COLO829 (cell line): ENCODE measurements around the gene LSAMP.

ENCODE experiments used
- DNase-seq: peaks from one replicate; pipeline ENCODE4 v3.0.0; 2012; ENCODE audit warnings: low spot score

LSAMP gene

DNA sequence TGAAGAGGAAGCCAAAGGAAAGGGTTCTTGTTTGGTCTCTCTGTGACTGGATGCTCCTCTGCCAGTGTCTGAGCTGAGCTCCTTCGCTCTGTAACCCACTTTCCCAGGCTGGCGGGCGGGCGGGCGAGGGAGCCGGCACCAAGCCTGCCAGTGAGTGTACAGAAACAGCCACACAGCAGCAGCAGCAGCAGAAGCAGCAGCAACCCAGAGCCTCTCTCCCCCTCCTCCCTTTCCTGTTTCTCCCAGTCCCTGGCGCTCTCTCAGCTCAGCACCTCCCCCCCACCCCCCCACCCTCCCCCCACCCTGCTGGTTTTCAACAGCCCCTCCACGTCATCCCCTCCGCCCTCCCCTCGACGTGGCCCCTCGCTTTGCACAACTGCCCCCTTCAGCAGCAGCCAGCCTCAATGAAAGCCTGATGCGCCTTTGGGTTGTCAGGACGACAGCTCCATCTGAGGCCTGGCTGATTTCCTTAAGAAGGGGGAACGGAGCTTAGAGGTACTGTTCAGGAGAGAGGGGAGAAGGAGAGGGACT, at the start of gene LSAMP:
Gene LSAMP, minus strand, starts transcription at position 177 of the 531 bp plus-strand sequence.
- DNase-seq = no peak

DNA sequence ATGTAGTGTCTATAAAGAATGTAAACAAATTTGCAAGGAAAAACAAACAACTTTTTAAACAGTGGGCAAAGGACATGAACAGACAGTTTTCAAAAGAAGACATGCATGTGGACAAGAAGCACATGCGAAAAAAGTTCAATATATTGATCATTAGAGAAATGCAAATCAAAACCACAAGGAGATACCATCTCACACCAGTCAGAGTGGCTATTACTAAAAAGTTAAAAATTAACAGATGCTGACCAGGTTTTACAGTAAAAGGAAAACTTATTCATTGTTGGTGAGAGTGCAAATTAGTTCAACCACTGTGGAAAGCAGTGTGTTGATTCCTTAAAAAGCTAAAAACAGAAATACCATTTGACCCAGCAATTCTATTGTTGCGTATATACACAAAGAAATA, 47.1 kb upstream of the LSAMP start:
- no peak for DNase-seq

DNA sequence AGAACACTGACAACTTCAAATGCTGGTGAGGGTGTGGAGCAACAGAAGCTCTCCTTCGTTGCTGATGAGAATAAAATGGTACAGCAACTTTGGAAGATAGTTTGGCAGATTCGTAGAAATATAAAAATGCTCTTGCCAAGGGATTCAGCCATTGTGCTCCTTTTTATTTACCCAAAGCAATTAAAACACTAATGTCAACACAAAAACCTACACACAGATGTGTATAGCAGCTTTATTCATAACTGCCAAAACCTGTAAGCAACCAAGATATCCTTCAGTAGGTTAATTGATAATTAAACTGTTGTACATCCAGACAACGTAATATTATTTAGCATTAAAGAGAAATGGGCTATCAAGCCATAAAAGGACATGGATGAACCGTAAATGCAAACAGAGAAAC, 37.8 kb upstream of the LSAMP start:
- no peak for DNase-seq

DNA sequence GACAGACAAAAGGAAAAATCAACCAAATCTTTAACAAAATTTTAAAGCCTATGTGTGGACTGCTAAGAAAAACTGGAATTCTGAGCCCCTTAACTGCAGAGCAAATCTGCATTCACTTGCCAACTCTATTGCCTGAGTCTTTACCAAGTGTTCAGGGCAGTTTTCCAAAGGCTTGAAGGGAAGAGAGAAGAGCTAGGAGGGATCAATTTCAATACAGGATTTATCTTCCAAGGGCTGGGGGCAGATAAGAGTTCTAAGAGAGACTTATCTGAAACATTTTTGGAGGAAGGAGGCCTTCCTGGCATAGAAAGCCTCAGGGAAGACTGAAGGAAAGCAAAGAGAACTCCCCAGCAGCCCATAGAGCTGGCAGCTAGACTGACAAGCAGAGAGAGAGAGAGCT, 31.4 kb upstream of the LSAMP start:
- DNase-seq = no peak

DNA sequence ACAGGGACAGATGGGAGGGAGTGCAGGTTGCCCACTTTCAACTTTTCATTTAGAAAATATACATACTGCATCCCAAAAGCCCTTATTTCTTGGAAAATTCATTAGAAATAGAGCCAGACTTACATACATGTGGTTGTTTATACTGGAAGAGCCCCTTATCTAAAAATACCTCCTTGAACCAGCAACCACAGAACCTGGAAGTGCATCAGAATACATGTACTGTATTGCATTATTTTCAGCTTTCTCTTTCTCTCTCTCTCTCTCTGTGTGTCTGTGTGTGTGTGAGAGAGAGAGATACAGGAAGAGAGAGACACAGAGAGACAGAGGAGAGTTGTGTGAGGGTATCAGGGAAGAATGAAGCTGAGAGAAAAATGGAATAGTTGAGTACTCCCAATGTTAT, 29.5 kb upstream of the LSAMP start:
- no peak for DNase-seq

DNA sequence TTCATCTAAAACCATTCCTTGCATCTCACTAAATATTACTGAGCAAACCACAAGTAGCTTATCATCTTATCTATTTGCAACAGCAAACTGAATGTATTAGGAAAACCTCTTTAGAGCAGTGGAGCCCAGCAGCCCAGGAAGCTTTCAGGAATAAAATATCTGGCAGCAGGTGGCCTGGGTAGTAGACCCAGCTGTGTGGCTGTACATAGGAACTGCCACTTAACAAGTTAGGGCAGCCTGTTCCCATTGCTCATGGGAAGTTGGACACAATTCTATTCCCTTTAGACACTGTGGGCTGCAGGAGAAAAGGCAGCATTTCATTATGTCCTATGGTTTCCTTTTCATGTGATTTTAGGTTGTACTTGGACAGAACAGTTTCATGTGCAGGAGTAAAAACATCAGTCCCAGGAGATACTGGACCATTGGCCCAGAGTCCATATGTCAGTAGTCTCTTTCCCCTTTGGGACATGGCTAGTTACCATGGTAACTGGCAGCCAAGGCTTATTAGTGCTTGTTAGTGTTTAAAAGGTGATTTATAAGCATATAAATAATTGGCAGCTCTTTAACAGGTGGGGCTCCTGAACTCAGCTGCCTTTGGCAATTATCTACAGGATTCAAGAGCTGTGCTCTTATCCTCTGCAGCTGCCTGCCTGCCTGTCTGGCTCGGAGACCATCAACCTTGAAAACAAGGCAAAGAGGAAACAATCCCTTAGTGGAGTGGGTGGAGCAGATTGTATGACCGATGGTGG, 28.9 kb upstream of the LSAMP start:
- no peak for DNase-seq

DNA sequence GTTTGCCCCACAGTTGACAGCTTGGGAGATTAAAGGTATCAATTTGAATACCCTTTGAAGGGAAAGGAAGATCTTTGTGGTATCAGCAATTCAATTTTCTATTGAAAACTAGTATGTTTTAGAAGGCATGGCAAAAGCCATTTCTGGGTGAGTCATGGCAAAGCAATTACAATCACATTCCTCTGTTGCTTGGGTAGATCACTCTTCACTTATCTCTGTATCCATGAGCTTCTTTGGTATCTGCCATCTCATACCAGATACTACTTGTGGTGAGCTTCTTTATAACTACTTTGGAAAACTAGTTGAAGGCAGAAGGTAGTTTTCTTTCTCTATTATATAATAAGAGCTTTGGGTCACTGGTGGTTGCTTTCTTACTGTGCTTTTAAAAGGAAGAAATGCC, 28.3 kb upstream of the LSAMP start:
- DNase-seq = peak; percentile 42

DNA sequence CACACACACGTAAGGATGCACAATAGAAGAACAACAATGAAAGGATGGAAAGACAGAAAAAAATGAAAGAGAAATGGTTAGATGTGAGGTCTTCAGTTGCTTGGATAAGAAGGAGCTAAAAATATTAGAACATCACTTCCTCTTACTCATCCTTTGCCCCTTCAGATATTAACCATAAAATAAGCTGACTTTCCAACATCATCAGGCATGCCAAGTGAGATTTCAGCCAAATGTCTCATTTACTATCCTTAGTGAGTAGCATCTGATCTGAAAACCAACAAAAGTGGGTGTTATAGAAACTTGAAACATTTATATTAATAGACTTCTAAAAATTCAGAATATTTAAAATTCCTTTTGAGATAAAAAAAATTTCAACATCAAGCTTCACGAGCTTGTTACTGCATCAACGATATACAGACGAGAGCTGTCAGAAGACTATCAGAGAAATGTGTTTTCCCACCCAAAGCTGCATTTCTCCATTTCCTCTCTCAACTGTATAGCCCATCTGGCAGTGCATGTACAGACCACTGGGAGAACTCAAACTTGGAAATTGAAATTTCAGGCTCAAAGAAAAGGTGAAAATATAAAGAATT, 25.4 kb upstream of the LSAMP start:
- no peak for DNase-seq

DNA sequence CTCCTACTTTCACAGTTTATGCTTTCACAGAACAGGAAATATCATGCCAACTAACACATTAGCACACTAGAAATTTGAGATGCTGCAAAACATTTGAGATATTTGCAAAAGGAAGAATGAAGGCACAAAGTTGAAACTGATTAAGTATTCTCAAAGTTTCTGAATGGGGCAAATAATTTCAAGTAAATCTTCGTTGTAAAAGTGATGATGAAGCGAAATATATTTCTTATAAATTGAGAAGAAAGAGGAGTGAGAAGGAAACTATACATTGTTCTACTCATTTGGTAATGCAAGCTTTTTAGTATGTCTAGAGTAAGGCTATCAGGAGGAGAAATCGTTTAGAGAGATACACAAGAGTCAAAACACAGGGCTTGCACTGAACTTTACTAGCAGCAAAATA, 24.3 kb upstream of the LSAMP start:
- DNase-seq = no peak

DNA sequence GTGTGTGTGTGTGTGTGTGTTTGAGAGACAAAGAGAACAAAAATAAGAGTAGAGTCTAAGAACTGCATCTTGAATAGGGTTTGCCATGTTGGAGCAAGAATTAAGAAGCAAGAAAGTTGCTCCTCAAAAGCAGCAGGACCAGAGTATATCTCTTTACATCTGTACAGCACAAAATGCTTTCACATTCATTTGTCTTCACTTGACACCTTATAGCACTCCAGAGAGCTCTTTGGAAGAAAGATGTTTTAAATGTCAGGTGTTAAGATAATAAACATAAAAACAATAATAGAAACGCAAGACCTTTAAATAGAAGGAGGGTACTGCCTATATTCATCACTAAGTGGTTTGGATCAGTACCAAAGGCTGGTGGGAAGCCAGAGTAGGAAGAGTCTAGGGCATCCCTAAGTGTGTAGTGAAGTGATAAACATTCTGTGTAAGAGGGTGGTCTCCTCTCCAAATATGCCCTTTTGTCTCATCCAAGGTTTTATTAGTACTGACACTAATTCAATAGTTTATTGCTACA, 19.1 kb upstream of the LSAMP start:
- no peak for DNase-seq

DNA sequence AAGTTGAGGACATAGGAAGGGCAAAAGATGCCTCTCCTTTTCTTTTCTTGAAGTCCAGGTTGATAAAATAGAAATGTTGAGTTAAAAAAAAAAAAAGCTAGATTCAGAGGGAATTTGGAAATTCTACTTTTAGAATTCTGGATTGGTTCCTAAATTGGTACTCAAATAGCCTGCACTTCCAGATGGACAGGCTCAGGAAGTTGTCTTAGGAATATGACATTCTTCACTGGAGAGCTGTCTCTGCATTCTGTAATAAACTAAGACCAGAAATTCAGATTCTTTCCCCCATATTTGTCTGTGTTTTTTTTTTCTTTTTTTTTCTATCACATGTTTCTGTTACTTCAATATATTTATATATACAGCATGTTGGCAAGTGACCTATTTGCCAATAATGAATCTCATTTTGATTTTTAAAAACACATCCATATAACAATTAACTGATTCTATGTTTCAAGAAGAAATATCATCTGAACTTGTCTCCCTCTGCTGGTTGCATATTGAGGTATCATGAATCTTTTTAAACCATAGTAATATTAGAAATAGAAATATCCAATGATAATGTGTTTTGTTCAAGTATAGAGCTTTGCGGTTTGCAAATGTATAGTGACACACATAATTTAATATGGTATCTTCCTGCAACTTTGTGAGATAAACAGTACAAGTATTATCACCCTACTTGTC, 8.5 kb upstream of the LSAMP start:
- DNase-seq = peak; percentile 40

DNA sequence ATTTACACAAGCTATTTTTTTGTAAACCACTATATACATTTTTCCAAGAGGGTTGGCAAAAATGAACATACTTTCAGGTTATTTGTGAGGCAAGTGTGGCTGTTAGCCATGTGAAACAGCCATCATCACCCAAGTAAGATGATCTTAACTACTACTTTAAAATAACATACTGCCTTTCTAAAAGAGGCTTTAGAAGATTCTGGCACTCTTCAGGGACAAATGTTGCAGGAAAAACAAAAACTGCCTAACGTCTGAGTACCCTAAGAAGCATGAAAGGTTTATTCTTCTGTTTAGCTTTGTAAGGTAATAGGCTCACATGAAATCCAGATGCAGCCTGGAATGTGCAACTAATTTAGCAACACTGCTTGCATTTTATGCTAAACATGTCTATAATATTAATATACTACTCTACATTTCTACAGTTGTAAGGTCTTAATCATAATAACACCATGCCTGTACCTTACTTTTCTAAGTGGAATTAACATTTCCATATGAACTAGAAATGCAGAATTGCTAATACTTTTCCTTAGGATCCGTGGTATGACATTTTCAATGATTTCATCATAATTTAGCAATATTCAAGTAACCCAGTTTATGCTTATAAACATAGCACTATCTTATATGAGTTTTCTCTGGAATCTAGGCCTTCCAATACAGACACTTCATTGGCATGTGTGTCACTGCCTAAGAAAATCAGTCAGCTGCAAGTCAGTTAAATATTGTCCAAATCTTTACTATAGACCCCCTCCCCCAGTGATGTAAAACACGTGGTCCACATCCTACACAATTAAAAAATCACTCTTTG, 4.5 kb upstream of the LSAMP start:
- no peak for DNase-seq

DNA sequence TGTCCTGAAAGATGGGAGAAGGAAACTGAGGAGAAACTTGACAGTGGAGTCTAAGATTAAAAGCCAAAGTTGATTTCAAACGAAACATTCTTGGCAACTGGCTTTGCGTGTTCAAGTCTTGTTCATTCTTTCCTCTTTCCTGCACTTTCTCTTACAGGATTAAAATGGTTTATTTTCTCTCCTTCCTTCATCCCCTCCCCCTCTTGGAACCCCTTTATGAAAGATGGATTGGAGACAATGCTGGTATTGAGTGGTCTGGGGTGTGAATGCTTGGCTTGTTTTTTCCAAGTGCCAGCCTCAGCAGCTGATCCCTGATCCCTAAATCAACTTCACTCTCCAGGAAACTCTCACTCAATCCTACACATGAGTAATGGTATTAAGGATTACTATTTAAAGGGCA, 703 bp upstream of the LSAMP start:
- DNase-seq = peak; percentile 56

DNA sequence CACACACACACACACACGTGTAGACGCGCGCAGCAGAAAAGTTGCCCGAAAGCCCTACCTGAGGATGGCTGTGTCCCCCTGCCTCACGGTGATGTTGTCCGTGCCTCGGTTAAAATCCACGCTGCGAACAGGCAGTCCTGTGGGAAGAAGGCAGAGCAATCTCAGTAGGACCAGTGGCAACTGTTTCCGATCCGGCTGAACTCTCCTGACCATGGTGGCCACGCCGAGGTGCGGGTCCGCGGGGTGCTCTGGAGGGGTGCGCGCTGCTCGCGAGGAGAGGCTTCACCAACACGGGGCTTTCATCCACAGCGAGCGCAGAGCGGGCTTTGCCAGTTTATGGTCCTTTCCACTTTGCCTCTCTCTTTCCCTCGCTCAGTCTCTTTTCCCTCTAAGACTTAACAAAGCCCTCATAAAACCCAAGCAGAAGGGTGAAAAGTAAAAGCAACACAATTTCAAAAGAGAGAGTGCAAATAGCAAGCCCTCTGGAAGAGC, 422 bp downstream of the LSAMP start:
- DNase-seq = no peak

DNA sequence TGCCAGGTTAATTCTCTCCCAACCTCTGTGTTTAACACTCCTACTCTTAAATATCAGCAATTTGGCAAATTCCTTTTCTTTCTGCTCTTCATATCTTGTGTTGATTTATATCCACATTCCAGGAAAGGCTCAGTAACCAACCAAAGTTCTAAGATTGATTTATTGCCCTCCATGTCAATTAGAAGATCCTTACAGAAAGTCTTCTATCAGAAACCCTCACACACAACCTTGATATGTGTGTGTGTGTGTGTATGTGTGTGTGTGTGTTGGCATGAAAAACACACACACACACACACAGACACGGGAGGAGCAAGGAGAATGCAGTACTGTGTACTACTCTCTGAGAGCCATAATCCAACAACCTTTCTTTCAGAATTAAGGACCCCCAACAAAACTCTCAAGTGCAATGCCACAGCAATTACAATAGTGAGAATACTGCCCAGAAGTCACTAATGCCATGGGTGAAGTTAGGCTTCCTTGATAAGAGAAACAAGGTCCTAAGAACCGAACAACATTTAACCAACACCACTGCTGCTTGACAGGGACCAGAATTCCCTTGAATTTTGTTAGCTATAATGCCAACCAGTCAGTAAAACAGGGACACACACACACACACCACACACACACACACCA, 1.1 kb downstream of the LSAMP start:
- no peak for DNase-seq

DNA sequence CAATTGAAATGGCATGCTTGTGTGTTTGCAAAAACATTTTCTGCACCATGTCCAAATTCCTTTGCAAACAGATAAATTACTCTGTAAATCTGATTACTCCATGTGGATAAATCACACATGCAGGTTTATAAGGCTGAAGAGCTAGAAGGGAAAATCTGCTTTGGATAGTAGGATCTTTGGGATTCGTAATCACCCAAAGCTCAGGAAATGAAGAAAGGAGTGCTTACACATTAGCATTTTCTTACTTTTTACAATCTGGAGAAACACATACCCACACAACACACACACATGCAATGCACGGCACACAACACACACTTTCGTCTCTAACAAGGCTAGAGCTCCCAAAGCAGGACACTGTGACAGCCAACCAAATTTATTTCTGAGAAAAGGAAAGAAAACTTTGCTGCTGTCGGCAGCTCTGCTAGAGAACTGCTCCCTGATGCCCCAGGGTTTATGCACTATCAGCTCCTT, 2.1 kb downstream of the LSAMP start:
- DNase-seq = no peak

DNA sequence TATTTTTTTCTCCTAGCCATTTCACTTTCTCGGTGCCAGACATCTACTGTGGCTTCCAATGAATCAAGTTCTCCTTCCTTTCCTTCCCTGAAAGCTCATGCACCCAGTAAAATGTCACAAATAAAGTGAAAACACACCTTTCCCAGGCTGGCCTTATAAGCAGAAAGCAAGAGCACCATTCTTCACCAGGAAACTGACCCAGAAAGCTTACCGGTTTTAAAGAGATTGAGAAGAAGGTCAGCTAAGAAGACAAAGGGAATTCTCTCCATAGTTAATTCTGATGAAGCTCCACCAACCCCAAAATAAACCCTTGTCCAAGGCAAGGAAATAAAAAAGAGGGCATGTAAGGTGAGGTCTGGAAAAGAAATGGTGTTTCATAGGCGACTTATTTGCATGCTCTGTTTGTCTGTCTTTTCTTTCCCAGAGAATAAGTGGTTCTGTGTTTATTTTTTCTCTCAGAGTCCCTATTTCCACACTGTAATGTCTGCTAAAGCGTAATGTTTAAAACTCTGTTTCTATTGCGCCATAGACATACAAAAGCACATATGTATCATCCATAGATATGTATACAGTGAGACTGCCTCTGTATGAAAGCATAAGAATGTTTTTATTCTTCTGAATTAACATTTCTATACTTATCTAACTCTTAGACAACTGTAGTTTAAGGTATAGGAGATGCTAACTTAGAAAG, 2.8 kb downstream of the LSAMP start:
- DNase-seq = no peak

DNA sequence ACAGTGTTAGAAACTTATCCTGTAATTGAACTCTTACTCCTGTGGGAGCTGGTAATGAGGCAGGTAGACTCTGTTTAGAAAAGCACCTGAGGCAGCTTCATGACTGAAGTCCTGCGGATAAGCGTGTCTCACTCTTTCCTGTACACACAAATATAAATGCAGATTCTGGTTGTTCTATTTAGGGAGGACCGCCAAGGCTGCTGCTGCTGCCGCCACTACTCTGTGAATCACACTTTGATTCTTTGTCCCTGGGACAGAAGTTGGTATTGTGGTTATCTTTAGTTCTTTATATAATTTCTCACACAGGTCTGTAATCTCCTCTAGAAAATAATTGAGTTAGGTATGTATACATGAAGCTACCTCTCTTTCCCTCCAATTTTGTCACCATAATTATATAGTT, 3.6 kb downstream of the LSAMP start:
- no peak for DNase-seq

DNA sequence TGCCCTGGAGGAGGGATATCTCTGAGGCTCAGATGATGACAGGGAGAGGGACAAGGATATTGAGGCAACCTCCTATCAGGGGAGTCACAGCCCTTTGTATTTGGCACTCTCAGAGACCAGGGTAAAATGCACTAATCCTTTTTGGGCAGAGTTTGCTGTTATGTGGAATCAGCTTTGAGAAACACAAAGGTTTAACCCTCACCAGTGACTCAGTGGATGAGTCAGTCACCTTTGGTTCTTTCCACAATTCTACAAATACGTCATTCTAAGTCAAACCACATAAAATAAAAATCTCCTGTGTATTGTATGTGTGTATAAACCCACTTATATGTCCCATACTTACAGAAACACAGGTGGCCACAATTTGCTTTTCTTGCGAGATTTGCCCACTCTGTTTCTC, 5.1 kb downstream of the LSAMP start:
- no peak for DNase-seq

DNA sequence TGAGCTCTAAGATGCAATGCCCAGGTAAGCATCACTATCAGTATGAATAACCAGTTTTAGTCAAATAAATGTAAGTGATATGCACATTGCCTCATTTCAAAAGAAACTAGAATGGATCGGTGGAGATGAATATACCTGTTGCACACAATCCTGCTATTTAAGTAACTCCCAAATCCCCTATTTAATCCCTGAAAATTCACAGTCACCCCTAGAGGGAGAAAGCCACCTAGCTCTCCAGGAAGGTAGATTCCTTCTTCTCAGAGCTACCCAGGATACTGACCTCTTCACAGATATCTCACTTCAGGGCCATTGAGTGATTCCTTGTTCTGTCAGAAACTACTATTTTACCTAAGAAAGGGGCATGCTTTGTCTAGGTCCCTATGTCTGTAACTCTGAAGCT, 11.7 kb downstream of the LSAMP start:
- DNase-seq = no peak

DNA sequence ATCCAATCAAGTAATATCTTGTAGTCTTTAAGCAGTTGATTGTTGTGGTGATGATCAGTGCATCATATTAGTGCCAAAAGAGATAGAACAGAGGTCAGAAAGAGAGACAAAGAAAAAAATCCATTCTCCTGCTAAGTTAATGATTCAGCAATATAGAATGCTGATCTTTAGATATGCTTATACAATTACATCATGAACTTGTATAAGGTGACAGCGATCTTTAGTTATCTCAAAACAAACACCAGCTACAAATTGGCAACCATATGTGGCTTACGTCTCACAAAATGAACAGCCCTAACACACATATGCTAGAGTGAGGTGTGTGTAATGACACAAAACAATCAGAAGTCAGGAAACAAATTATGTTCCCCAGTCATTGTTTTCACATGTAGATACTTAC, 12.5 kb downstream of the LSAMP start:
- no peak for DNase-seq
